H1 (cell line): ENCODE measurements around the gene ADGRV1. TPM values are rescaled to one million over a fixed set of nuclear protein-coding genes. Genes with fewer than 3 reads are reported as not detected.

Experiments used
- BACH1 ChIP-seq: IDR thresholded peaks from 2 replicates; pipeline ENCODE4 v1.6.1; 2012; ENCODE audit warnings: low read length, improper control_type of control experiment
- CHD1 ChIP-seq: IDR thresholded peaks from 2 replicates; pipeline ENCODE4 v1.6.1; 2012; ENCODE audit warnings: low read depth, low read length, improper control_type of control experiment
- CREB1 ChIP-seq: IDR thresholded peaks from 2 replicates; pipeline ENCODE4 v1.6.1; 2012; ENCODE audit warnings: inconsistent platforms
- CTBP2 ChIP-seq: IDR thresholded peaks from 2 replicates; pipeline ENCODE4 v1.7.0; 2011; ENCODE audit warnings: borderline replicate concordance, mild to moderate bottlenecking, moderate library complexity, mixed read lengths, low read length; ENCODE audit not compliant: insufficient read depth, insufficient read length
- EP300 ChIP-seq, 2 experiments: IDR thresholded peaks; 1 replicate in 1 of 2; 2 replicates in 1 of 2; pipeline ENCODE4 v1.6.1; 2011 to 2012; ENCODE audit warnings: low read depth in 2 of 2, low read length in 2 of 2, mild to moderate bottlenecking in 2 of 2, borderline replicate concordance in 1 of 2, inconsistent platforms in 1 of 2, moderate library complexity in 1 of 2
- EZH2 ChIP-seq: fragments of 200-600 bp; sonication (generic); IDR thresholded peaks from 2 replicates; pipeline ENCODE4 v1.7.1; 2012; ENCODE audit warnings: low read depth, mild to moderate bottlenecking, moderate library complexity, low read length, inconsistent platforms; ENCODE audit not compliant: severe bottlenecking
- HDAC2 ChIP-seq, 2 experiments: fragments of 300-600 bp in 1 of 2; sonication (generic) in 1 of 2; IDR thresholded peaks; 2 replicates each; pipeline ENCODE4 v1.6.1; 2011 to 2012; ENCODE audit warnings: low read depth in 2 of 2, low read length in 2 of 2, mild to moderate bottlenecking in 2 of 2, moderate library complexity in 2 of 2, borderline replicate concordance in 1 of 2, inconsistent platforms in 1 of 2
- JUND ChIP-seq: IDR thresholded peaks from 2 replicates; pipeline ENCODE4 v1.6.1; 2011; ENCODE audit warnings: mild to moderate bottlenecking, improper control_type of control experiment, low read length
- MAFK ChIP-seq: IDR thresholded peaks from 2 replicates; pipeline ENCODE4 v1.6.1; 2012; ENCODE audit warnings: low read depth, mild to moderate bottlenecking, improper control_type of control experiment, low read length
- MAX ChIP-seq: IDR thresholded peaks from 2 replicates; pipeline ENCODE4 v1.6.1; 2012; ENCODE audit warnings: inconsistent platforms
- NRF1 ChIP-seq: IDR thresholded peaks from 2 replicates; pipeline ENCODE4 v1.6.1; 2011; ENCODE audit warnings: mild to moderate bottlenecking, low read depth, low read length, improper control_type of control experiment
- PHF8 ChIP-seq: fragments of 200-600 bp; sonication (generic); conservative IDR thresholded peaks from 2 replicates; pipeline ENCODE4 v1.7.1; 2012; ENCODE audit warnings: low read depth, mild to moderate bottlenecking, inconsistent platforms, low read length, moderate library complexity
- POLR2AphosphoS5 ChIP-seq: IDR thresholded peaks from 2 replicates; pipeline ENCODE4 v1.6.1; 2011; ENCODE audit warnings: low read depth, low read length
- POU5F1 ChIP-seq: IDR thresholded peaks from 2 replicates; pipeline ENCODE4 v1.6.1; 2011; ENCODE audit warnings: low read depth, mild to moderate bottlenecking, low read length, moderate library complexity
- RXRA ChIP-seq: IDR thresholded peaks from 2 replicates; pipeline ENCODE4 v1.6.1; 2011; ENCODE audit warnings: low read depth, mild to moderate bottlenecking, low read length, moderate library complexity; ENCODE audit not compliant: insufficient read depth
- SAP30 ChIP-seq: fragments of 300-600 bp; sonication (generic); IDR thresholded peaks from 2 replicates; pipeline ENCODE4 v1.7.1; 2012; ENCODE audit warnings: low read length, moderate library complexity, mild to moderate bottlenecking, inconsistent platforms; ENCODE audit not compliant: insufficient read depth, insufficient replicate concordance
- TEAD4 ChIP-seq: IDR thresholded peaks from 2 replicates; pipeline ENCODE4 v1.6.1; 2012; ENCODE audit warnings: low read depth, low read length, inconsistent platforms, mixed read lengths
- USF2 ChIP-seq: IDR thresholded peaks from 2 replicates; pipeline ENCODE4 v1.6.1; 2011; ENCODE audit warnings: low read length, improper control_type of control experiment
- polyA plus RNA-seq, 7 experiments: library from polyadenylated mRNA; depleted of rRNA in 3 of 7; stranded (reverse) in 5 of 7; unstranded in 2 of 7; fragments of >200 nt in 5 of 7; fragments of 200-250 nt in 2 of 7; gene quantifications; 1 replicate in 5 of 7; 2 replicates in 1 of 7; 4 replicates in 1 of 7; pipeline versions ENCODE4 v1.2.1 to v1.2.3, GENCODE V29; 2011 to 2013; ENCODE audit warnings: missing spikeins in 2 of 7, mixed read lengths in 2 of 7
- total RNA-seq: library from RNA; stranded (reverse); fragmentation: NEBNext Ultra II Directional; extraction: Animal tissue kit (Norgen Biotek cat#: 25700); gene quantifications from 2 replicates; pipeline ENCODE4 v1.2.1, GENCODE V29; 2021

The ADGRV1 gene
- total and polyA plus RNA-seq, 2 of the 8 experiments (the other 6 are each of a cell fraction or from before 2014, with no cell fraction given): 53.1 to 62.2 TPM

- TF ChIP-seq EP300 (IDR thresholded peaks at IDR 0.05; ENCODE audit: borderline replicate concordance in 1 of 2, low read depth in 2 of 2, low read length in 2 of 2): peak in 1 of 2 experiments; percentile 100; a peak in 2 of 3 replicates
- no peak for TF ChIP-seq USF2
- TF ChIP-seq TEAD4: no peak
- TF ChIP-seq RXRA: no peak
- peak; percentile 76 for TF ChIP-seq CTBP2
- peak; percentile 23 for TF ChIP-seq NRF1
- peak; percentile 98 for TF ChIP-seq JUND
- TF ChIP-seq EZH2: no peak
- peak; percentile 37 for TF ChIP-seq MAX
- peak; percentile 99 for TF ChIP-seq CHD1
- TF ChIP-seq POLR2AphosphoS5: peak; percentile 92
- TF ChIP-seq PHF8: peak; percentile 80
- TF ChIP-seq SAP30: no peak
- no peak for TF ChIP-seq MAFK
- TF ChIP-seq POU5F1: 0 out of 2 replicates have a peak, but pooled peaks have one; percentile 8
- TF ChIP-seq CREB1: peak; percentile 82
- no peak for TF ChIP-seq BACH1
- TF ChIP-seq HDAC2 (IDR thresholded peaks at IDR 0.05; ENCODE audit: borderline replicate concordance in 1 of 2, low read depth in 2 of 2, low read length in 2 of 2): 0 out of 4 replicates have a peak, but pooled peaks of 1 of the 2 experiments have one; percentile 64
These were observed at the start of gene ADGRV1 (continued) for GRCh38 chr5:90558344-90559192.
